Astrocyte of the spinal cord (primary cell): ENCODE results near the gene P2RY6.

Source experiments
- DNase-seq: peaks from one replicate; pipeline ENCODE4 v3.0.0; 2011; ENCODE audit warnings: low read depth, low spot score
- H3K4me3 ChIP-seq: 2 replicates; pipeline ENCODE4 v1.5.1; 2011; ENCODE audit warnings: low read depth, mild to moderate bottlenecking, low read length, moderate library complexity
- in situ Hi-C: cut with HindIII; loops from 2 replicates; pipeline ENCODE4 v1.10.0; 2017; ENCODE audit warnings: low sequenced_read_pairs
- TF ChIP-seq, protein P1 (sequence below): IDR thresholded peaks from 2 replicates; pipeline ENCODE4 v1.5.1; 2012; ENCODE audit warnings: low read depth, mild to moderate bottlenecking, low read length, inconsistent platforms

P2RY6 gene

DNA sequence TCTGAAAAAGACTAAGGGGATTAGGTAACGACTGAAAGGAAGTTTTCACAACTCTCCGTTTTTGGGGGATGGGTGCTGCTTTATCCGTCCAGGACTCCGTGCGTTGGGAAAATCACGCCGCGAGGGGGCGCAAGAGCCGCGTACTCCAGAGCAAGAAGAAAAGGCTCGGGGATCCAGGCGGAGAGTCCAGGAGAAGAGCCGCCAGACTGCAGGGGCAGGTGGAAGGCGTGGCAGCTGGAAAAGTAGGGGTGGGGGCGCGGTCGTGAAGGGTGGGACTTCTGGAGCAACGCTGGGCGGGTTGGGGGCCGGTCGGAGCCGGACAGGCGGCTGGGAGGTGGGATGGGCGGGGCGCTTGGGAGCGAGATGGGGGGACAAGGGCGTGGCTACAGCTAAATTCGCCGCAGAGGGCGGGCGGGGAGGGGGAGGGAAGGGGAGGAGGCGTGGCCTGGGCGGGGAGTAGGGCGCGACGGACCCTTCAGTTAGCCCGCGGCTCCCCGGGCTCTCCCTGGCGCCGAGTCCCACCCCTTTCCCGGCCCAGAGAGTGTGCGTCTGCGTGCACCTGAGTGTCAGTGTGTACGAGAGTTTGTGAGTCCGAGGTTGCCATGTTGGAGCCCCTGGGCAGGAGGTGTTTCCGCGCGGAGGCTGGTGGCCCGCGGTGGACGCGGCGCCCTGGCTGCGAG, 35.3 kb downstream of the P2RY6 start:
- peak overlapping the region; percentile 60 for H3K4me3 ChIP-seq
- in situ Hi-C loops, result no loop called here
- TF ChIP-seq, protein P1, sequence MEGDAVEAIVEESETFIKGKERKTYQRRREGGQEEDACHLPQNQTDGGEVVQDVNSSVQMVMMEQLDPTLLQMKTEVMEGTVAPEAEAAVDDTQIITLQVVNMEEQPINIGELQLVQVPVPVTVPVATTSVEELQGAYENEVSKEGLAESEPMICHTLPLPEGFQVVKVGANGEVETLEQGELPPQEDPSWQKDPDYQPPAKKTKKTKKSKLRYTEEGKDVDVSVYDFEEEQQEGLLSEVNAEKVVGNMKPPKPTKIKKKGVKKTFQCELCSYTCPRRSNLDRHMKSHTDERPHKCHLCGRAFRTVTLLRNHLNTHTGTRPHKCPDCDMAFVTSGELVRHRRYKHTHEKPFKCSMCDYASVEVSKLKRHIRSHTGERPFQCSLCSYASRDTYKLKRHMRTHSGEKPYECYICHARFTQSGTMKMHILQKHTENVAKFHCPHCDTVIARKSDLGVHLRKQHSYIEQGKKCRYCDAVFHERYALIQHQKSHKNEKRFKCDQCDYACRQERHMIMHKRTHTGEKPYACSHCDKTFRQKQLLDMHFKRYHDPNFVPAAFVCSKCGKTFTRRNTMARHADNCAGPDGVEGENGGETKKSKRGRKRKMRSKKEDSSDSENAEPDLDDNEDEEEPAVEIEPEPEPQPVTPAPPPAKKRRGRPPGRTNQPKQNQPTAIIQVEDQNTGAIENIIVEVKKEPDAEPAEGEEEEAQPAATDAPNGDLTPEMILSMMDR, result peak; percentile 84
- peak; percentile 100 for DNase-seq

DNA sequence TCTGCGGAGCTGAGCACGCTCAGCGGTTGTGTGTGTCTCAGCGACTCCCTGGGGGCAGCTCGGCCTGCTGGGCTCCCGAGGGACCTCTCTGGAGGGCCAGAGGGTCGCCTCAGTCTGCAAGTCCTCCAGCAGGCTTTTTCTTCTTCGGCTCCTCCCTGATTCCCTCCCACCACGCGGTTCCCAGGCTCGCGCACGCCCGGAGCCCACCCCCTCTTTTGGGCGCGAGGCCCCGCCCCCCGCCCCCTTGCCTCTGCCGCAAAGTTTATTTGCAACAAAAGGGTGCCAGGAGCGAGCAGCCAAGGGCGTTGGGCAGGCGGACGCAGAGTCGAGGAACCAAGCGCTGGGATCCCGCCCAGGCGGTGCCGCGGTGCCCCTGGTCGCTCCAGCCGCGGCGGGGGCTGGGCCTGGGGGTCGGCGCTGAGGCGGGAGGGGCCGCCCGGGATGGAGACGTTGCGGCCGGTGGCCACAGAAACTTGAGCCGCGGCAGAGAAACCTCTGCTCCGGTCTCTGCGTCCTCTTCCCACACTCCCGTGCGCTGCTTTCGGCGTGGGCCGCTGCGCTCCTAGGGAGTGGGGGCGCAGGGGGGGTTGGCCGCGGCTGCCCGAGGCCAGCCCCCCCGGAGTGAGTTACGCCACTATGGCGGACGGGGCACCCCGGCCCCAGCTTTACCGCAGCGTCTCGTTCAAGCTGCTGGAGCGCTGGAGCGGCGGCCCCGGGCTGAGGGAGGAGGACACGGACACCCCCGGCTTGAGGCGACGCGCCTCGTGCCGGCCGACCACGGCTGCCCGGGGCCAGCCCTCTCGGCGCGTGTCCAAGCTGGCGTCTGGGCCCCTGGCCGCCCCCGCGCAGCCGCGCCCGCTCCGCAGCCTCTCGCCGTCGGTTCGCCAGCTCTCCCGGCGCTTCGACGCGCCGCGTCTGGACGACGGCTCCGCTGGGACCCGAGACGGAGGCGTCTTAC, 36.1 kb downstream of the P2RY6 start, which contains the start of gene ARHGEF17:
ARHGEF17 (plus strand) TSS at position 274 of the 958 bp plus-strand sequence; CDS start at position 637, 363 bp downstream.
- H3K4me3 ChIP-seq, result peak within 1 kb of the TSS; percentile 60
- peak; percentile 88 for DNase-seq
- in situ Hi-C loops, result no loop called here
- TF ChIP-seq, protein P1, result no peak

DNA sequence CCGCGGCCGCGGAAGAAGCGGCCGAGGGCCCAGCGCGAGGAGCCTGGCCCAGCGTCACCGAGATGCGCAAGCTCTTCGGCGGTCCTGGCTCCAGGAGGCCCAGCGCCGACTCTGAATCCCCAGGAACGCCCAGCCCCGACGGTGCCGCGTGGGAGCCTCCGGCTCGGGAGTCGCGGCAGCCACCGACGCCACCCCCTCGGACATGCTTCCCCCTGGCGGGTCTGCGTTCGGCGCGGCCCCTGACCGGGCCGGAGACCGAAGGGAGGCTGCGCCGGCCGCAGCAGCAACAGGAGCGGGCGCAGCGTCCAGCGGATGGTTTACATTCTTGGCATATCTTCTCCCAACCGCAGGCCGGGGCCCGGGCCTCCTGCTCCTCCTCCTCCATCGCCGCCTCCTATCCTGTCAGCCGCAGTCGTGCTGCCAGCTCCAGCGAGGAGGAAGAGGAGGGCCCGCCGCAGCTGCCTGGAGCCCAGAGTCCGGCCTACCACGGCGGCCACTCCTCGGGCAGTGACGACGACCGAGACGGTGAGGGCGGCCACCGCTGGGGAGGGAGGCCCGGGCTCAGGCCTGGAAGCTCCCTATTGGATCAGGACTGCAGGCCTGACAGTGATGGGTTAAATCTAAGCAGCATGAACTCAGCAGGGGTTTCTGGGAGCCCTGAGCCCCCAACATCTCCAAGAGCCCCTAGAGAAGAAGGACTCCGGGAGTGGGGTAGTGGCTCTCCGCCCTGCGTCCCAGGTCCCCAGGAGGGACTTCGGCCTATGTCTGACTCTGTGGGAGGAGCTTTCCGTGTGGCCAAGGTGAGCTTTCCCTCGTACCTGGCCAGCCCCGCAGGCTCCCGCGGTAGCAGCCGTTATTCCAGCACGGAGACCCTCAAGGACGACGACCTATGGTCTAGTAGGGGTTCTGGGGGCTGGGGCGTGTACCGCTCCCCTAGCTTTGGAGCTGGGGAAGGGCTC, 37.1 kb downstream of the P2RY6 start:
- in situ Hi-C loops, result no loop called here
- peak; percentile 97 for DNase-seq

DNA sequence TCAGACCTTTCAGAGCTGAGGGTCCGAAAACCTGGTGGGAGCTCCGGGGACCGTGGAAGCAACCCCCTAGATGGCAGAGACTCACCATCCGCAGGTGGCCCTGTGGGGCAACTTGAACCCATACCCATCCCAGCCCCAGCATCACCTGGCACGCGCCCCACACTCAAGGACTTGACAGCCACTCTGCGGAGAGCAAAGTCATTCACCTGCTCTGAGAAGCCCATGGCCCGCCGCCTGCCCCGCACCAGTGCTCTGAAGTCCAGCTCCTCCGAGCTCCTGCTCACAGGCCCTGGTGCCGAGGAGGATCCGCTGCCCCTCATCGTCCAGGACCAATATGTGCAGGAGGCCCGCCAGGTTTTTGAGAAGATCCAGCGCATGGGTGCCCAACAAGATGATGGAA, 37.9 kb downstream of the P2RY6 start:
- in situ Hi-C loops, result no loop called here
- peak overlapping the region; percentile 60 for H3K4me3 ChIP-seq
- no peak for DNase-seq
- TF ChIP-seq, protein P1, result no peak

More for the DNA sequence above, 37.1 kb downstream of the P2RY6 start:
- TF ChIP-seq, protein P1, result no peak
- H3K4me3 ChIP-seq, result peak overlapping the region; percentile 60

DNA sequence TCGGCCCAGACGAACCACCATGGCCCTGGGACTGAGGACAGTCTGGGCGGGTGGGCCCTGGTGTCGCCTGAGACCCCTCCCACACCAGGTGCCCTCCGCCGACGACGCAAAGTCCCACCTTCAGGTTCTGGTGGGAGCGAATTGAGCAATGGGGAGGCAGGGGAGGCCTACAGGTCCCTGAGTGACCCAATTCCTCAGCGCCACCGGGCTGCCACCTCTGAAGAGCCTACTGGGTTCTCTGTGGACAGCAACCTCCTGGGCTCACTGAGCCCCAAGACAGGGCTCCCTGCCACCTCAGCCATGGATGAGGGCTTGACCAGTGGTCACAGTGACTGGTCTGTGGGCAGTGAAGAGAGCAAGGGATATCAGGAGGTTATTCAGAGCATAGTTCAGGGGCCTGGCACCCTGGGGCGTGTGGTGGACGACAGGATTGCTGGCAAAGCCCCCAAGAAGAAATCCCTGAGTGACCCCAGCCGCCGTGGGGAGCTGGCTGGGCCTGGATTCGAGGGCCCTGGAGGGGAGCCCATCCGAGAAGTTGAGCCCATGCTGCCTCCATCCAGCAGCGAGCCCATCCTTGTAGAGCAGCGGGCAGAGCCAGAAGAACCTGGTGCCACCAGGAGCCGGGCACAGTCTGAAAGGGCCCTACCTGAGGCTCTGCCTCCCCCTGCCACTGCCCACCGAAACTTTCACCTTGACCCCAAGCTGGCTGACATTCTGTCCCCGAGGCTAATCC, 38.7 kb downstream of the P2RY6 start:
- in situ Hi-C loops, result no loop called here
- H3K4me3 ChIP-seq, result peak overlapping the region; percentile 13
- TF ChIP-seq, protein P1, result no peak
- no peak for DNase-seq
